HCT116 (cell line): ENCODE data around the gene MINDY3. TPM values are rescaled to one million over a fixed set of nuclear protein-coding genes. Genes with fewer than 3 reads are reported as not detected.

Experiments used
- ATAC-seq: fragments of 200-7000 bp; cut with Tn5 transposase; 2 replicates; pipeline ENCODE4 v1.9.1; 2020; ENCODE audit warnings: mild to moderate bottlenecking, moderate library complexity
- BruUV-seq: library from RNA; stranded (reverse); fragments of 400-500 nt; replicated peaks from 2 replicates; lab custom pipeline; 2021; lab: Mats Ljungman, UMichigan
- CTCF ChIA-PET: fragments of 300-600 bp; sonication (Branson Sonifier 250); formaldehyde crosslinking; loops from one replicate; lab custom pipeline; 2021; ENCODE audit warnings: antibody characterized with exemption; lab: Charles Lee
- POLR2A ChIA-PET: fragments of 300-600, 350-600 bp; sonication (Branson Sonifier 250); formaldehyde crosslinking; loops from one replicate; lab custom pipeline; 2021; ENCODE audit warnings: antibody characterized with exemption; lab: Charles Lee
- RAD21 ChIA-PET, 2 experiments: fragments of 300-600 bp; sonication (Branson Sonifier 250); formaldehyde crosslinking; loops; one replicate each; lab custom pipeline; 2023; ENCODE audit warnings: low total read pairs in 2 of 2; ENCODE audit not compliant: uncharacterized antibody in 2 of 2, unreplicated experiment in 2 of 2, low non-redundant PET in 1 of 2; lab: Charles Lee
- DNase-seq: peaks from one replicate; pipeline ENCODE4 v3.0.0-alpha.2; 2010; ENCODE audit warnings: low read depth, low spot score
- H2AFZ ChIP-seq: fragments of 200-600 bp; shearing (Covaris generic), sonication (generic); 2 replicates; pipeline ENCODE4 v1.6.1; 2017; ENCODE audit warnings: low read depth, mixed run types, mixed read lengths, antibody characterized with exemption, low read length; ENCODE audit not compliant: poor library complexity, severe bottlenecking
- H3K27ac ChIP-seq: 2 replicates; pipeline ENCODE4 v1.5.1; 2012; ENCODE audit warnings: low read depth, low read length
- H3K27me3 ChIP-seq: fragments of 200-600 bp; sonication (generic); 2 replicates; pipeline ENCODE4 v1.6.1; 2016; ENCODE audit warnings: mixed run types, low read length, mixed read lengths; ENCODE audit not compliant: insufficient read depth
- H3K36me3 ChIP-seq, 2 experiments: fragments of 200-500 bp in 1 of 2; fragments of 200-600 bp in 1 of 2; sonication (Bioruptor generic) in 1 of 2; sonication (generic) in 1 of 2; 2 replicates each; pipeline versions ENCODE4 v1.5.1 to v1.6.1; 2014 to 2016; ENCODE audit warnings: low read length in 2 of 2, inconsistent platforms in 1 of 2, mixed read lengths in 1 of 2, mixed run types in 1 of 2; ENCODE audit not compliant: insufficient read depth in 2 of 2, control insufficient read depth in 1 of 2
- H3K4me1 ChIP-seq, 2 experiments: fragments of 200-600 bp in 1 of 2; sonication (generic) in 1 of 2; 2 replicates each; pipeline versions ENCODE4 v1.5.1 to v1.6.1; 2012 to 2017; ENCODE audit warnings: low read length in 2 of 2, inconsistent platforms in 1 of 2, mild to moderate bottlenecking in 1 of 2, mixed read lengths in 1 of 2, mixed run types in 1 of 2, moderate library complexity in 1 of 2; ENCODE audit not compliant: insufficient read depth in 2 of 2, control insufficient read depth in 1 of 2
- H3K4me2 ChIP-seq: fragments of 200-600 bp; sonication (generic); 2 replicates; pipeline ENCODE4 v1.6.1; 2017; ENCODE audit warnings: mixed run types, low read length, mixed read lengths
- H3K4me3 ChIP-seq, 2 experiments: fragments of 200-600 bp in 1 of 2; sonication (generic) in 1 of 2; replicated peaks in 1 of 2; 2 replicates each; pipeline ENCODE4 v1.5.1; 2011 to 2016; ENCODE audit warnings: low read length in 2 of 2, control low read depth in 1 of 2, low read depth in 1 of 2, mild to moderate bottlenecking in 1 of 2, mixed read lengths in 1 of 2, mixed run types in 1 of 2
- H3K79me2 ChIP-seq: fragments of 200-600 bp; sonication (generic); 2 replicates; pipeline ENCODE4 v1.6.1; 2017; ENCODE audit warnings: mild to moderate bottlenecking, mixed run types, low read length, moderate library complexity, mixed read lengths; ENCODE audit not compliant: insufficient read depth
- H3K9ac ChIP-seq: fragments of 200-600 bp; sonication (generic); 2 replicates; pipeline ENCODE4 v1.6.1; 2016; ENCODE audit warnings: low read length, mixed read lengths
- H3K9me2 ChIP-seq: fragments of 200-600 bp; sonication (generic), shearing (Covaris generic); 2 replicates; pipeline ENCODE4 v1.6.1; 2017; ENCODE audit warnings: mixed run types, mild to moderate bottlenecking, moderate library complexity; ENCODE audit not compliant: insufficient read depth
- H3K9me3 ChIP-seq, 2 experiments: fragments of 200-500 bp in 1 of 2; fragments of 200-600 bp in 1 of 2; sonication (Bioruptor generic) in 1 of 2; sonication (generic) in 1 of 2; 2 replicates each; pipeline ENCODE4 v1.6.1; 2014 to 2017; ENCODE audit warnings: low read length in 2 of 2, mixed read lengths in 2 of 2, inconsistent platforms in 1 of 2, low read depth in 1 of 2, mild to moderate bottlenecking in 1 of 2, mixed run types in 1 of 2, moderate library complexity in 1 of 2; ENCODE audit not compliant: control insufficient read depth in 1 of 2, insufficient read depth in 1 of 2
- H4K20me1 ChIP-seq: fragments of 200-600 bp; sonication (generic), shearing (Covaris generic); 2 replicates; pipeline ENCODE4 v1.6.1; 2017; ENCODE audit warnings: mixed run types, mild to moderate bottlenecking, moderate library complexity; ENCODE audit not compliant: insufficient read depth
- CEBPB ChIP-seq: IDR thresholded peaks from 2 replicates; pipeline ENCODE4 v1.6.1; 2012; ENCODE audit warnings: low read depth
- EGR1 ChIP-seq: IDR thresholded peaks from 2 replicates; pipeline ENCODE4 v1.6.1; 2012; ENCODE audit warnings: low read depth
- EZH2phosphoT487 ChIP-seq: fragments of 200-600 bp; IDR thresholded peaks from 2 replicates; pipeline ENCODE4 v1.6.1; 2018; ENCODE audit warnings: antibody characterized with exemption, borderline replicate concordance
- FOSL1 ChIP-seq: IDR thresholded peaks from 2 replicates; pipeline ENCODE4 v1.6.1; 2012; ENCODE audit warnings: low read depth
- JUND ChIP-seq: IDR thresholded peaks from 2 replicates; pipeline ENCODE4 v1.6.1; 2012
- POLR2AphosphoS5 ChIP-seq: IDR thresholded peaks from 2 replicates; pipeline ENCODE4 v1.6.1; 2011; ENCODE audit warnings: mild to moderate bottlenecking, low read depth, low read length, moderate library complexity
- RAD21 ChIP-seq: IDR thresholded peaks from 2 replicates; pipeline ENCODE4 v1.6.1; 2012; ENCODE audit warnings: low read depth, mild to moderate bottlenecking
- SIN3A ChIP-seq: IDR thresholded peaks from 2 replicates; pipeline ENCODE4 v1.6.1; 2012; ENCODE audit warnings: low read depth
- SP1 ChIP-seq: IDR thresholded peaks from 2 replicates; pipeline ENCODE4 v1.6.1; 2012; ENCODE audit warnings: low read depth
- SRF ChIP-seq: IDR thresholded peaks from 2 replicates; pipeline ENCODE4 v1.6.1; 2012; ENCODE audit warnings: low read depth
- TCF7L2 ChIP-seq: IDR thresholded peaks from 2 replicates; pipeline ENCODE4 v1.7.0; 2011; ENCODE audit warnings: borderline replicate concordance, inconsistent platforms; ENCODE audit not compliant: insufficient read depth, insufficient read length; ENCODE audit errors: extremely low read depth
- YY1 ChIP-seq: IDR thresholded peaks from 2 replicates; pipeline ENCODE4 v1.6.1; 2011; ENCODE audit warnings: low read length, low read depth, moderate library complexity, mild to moderate bottlenecking; ENCODE audit not compliant: insufficient replicate concordance; ENCODE audit errors: extremely low read depth
- ZFX ChIP-seq: fragments of 450-650 bp; IDR thresholded peaks from 2 replicates; pipeline ENCODE4 v1.6.1; 2017
- ZNF274 ChIP-seq: fragments of 200-500 bp; sonication (Bioruptor generic); IDR thresholded peaks from 2 replicates; pipeline ENCODE4 v1.6.1; 2014; ENCODE audit warnings: mild to moderate bottlenecking, low read depth, low read length, inconsistent platforms
- intact Hi-C: fragments of 100-400 bp; cut with micrococcal nuclease; formaldehyde crosslinking; loops from 2 replicates; pipeline ENCODE4 v1.10.0; 2022
- total RNA-seq: library from RNA; stranded (reverse); gene quantifications from one replicate; pipeline ENCODE4 v1.2.1, GENCODE V29; 2021; ENCODE audit not compliant: unreplicated experiment
- TF ChIP-seq, protein P1 (sequence below): IDR thresholded peaks from 2 replicates; pipeline ENCODE4 v1.6.1; 2012; ENCODE audit warnings: low read depth

Gene MINDY3
- total RNA-seq, 1 experiment from 2014 or later: 15.5 TPM

DNA sequence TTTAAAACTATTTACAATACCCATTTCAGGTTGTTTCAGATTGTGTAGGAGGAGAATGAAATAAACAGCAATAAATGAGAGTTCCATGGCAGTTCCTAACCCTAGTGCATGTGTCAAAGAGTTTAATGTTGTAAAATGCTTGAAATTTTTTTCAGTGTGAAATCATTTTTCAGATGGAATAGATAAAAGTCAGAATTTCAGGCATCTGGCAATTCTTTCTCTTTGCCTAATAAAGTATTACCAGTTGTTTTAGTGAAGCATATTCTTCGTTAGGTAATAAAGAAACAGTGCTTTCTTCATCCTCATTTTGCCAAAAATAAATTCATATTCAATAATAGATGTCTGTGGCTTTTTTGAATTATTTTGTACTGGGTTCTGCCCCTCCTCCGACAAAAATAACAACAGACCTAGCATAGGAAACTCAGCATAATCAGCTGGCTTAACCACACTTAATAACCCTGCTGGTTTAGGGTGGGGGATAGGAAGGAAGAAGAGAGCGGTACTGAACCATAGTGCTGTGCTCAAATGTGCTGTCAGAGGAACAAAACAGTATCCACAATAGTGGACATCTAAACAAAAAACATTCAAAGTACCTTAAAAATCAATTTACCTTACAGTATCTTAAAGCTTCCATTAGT lies 39.1 kb downstream of the MINDY3 start:
- ChIA-PET RAD21 (no interaction called here), POLR2A (interaction anchor here (0.9 kb wide), 1 partner anchor 9 kb away, joined by 3 read pairs; no protein-coding TSS in a partner anchor), CTCF (no interaction called here)
- no peaks in the 10 kb centered on the region for H3K9me3 ChIP-seq
- intact Hi-C loops: loop anchor here (5.0 kb wide), 3 partner anchors 174 to 384 kb away; no protein-coding TSS in a partner anchor
- TF ChIP-seq CEBPB (no peak), RAD21 (no peak), SP1 (no peak), EZH2phosphoT487 (no peak), ZFX (no peak), ZNF274 (no peak), JUND (no peak), FOSL1 (no peak), EGR1 (no peak)
- no peak overlapping the region for H3K27ac ChIP-seq
- ATAC-seq (no peak), DNase-seq (no peak)
- no peaks in the 10 kb centered on the region for H4K20me1 ChIP-seq
- H3K9ac ChIP-seq: no peak overlapping the region
- no peaks in the 10 kb centered on the region for H3K27me3 ChIP-seq
- no peaks in the 10 kb centered on the region for H3K79me2 ChIP-seq
- no peaks in the 10 kb centered on the region for H3K9me2 ChIP-seq
- no TSS peak for BruUV-seq
- no peak overlapping the region for H3K4me2 ChIP-seq
- no peak overlapping the region for H3K4me3 ChIP-seq
- no peaks in the 10 kb centered on the region; a peak in 1 of 4 replicates for H3K36me3 ChIP-seq
- no peaks in the 10 kb centered on the region for H3K4me1 ChIP-seq
- no peak overlapping the region for H2AFZ ChIP-seq

DNA sequence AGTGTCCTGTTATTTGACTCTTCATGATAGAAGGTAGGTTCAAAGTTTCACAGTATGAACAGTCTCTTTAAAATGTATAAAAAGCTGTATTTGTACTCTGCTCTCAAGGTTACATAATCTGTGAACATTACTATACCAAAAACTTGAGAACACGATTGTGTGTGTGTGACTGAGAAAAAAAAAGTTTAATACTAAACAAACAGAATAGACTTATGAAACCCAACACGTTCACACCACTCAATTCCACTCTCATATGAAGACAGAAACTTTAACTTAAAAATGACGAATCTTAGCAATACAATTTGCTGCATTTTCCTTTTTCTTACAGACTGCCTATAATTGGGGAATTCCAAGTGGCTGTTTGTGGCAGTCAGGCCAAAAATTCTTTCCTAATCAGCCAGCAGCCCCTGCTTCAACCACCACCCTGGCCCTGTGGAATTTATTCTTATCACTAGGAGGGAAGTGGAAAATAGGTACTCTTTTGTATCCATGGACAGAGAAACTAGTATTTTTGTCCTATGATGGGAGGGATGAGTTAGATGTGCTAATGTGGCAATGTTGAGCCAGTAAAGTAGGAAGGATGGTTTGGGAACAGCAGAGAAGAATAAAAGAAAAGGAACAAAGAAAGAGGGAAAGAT lies 42.8 kb downstream of the MINDY3 start:
- Histone ChIP-seq H3K9ac (no peak overlapping the region), H4K20me1 (no peaks in the 10 kb centered on the region), H3K9me3 (no peaks in the 10 kb centered on the region), H3K27ac (no peak overlapping the region), H3K4me3 (no peak overlapping the region), H3K27me3 (no peaks in the 10 kb centered on the region), H3K4me2 (no peak overlapping the region), H3K36me3 (no peaks in the 10 kb centered on the region), H3K9me2 (no peaks in the 10 kb centered on the region), H3K79me2 (no peaks in the 10 kb centered on the region), H2AFZ (no peak overlapping the region), H3K4me1 (no peaks in the 10 kb centered on the region)
- POLR2A ChIA-PET: no interaction called here
- DNase-seq (no peak), ATAC-seq (no peak)
- BruUV-seq: no TSS peak
- RAD21 ChIA-PET: no interaction called here
- CTCF ChIA-PET: no interaction called here
- intact Hi-C loops: no loop called here
- TF ChIP-seq POLR2AphosphoS5: no peak
- no peak for TF ChIP-seq FOSL1
- TF ChIP-seq ZNF274: no peak
- TF ChIP-seq YY1: no peak
- no peak for TF ChIP-seq SRF
- TF ChIP-seq SIN3A: no peak
- no peak for TF ChIP-seq RAD21
- no peak for TF ChIP-seq TCF7L2
- TF ChIP-seq, protein P1, sequence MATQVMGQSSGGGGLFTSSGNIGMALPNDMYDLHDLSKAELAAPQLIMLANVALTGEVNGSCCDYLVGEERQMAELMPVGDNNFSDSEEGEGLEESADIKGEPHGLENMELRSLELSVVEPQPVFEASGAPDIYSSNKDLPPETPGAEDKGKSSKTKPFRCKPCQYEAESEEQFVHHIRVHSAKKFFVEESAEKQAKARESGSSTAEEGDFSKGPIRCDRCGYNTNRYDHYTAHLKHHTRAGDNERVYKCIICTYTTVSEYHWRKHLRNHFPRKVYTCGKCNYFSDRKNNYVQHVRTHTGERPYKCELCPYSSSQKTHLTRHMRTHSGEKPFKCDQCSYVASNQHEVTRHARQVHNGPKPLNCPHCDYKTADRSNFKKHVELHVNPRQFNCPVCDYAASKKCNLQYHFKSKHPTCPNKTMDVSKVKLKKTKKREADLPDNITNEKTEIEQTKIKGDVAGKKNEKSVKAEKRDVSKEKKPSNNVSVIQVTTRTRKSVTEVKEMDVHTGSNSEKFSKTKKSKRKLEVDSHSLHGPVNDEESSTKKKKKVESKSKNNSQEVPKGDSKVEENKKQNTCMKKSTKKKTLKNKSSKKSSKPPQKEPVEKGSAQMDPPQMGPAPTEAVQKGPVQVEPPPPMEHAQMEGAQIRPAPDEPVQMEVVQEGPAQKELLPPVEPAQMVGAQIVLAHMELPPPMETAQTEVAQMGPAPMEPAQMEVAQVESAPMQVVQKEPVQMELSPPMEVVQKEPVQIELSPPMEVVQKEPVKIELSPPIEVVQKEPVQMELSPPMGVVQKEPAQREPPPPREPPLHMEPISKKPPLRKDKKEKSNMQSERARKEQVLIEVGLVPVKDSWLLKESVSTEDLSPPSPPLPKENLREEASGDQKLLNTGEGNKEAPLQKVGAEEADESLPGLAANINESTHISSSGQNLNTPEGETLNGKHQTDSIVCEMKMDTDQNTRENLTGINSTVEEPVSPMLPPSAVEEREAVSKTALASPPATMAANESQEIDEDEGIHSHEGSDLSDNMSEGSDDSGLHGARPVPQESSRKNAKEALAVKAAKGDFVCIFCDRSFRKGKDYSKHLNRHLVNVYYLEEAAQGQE: no peak
